GM10248 (cell line): ENCODE measurements around the gene POU3F1.

Experiments
- CTCF ChIA-PET: fragments of 300-600 bp; sonication (Branson Sonifier 250); formaldehyde crosslinking; extraction: SDS; loops from one replicate; lab custom pipeline; 2021; ENCODE audit warnings: antibody characterized with exemption; lab: Yijun Ruan, JAX
- POLR2A ChIA-PET: fragments of 350-650 bp; sonication (Branson Sonifier 250); formaldehyde crosslinking; extraction: SDS; loops from one replicate; lab custom pipeline; 2020; ENCODE audit warnings: antibody characterized with exemption; lab: Yijun Ruan, JAX
- DNase-seq: peaks from one replicate; pipeline ENCODE4 v3.0.0; 2012; ENCODE audit errors: extremely low spot score
- CTCF ChIP-seq: IDR thresholded peaks from 2 replicates; pipeline ENCODE4 v1.5.1; 2012; ENCODE audit warnings: mild to moderate bottlenecking, low read depth; ENCODE audit errors: extremely low read depth, missing control alignments, control extremely low read depth

POU3F1 gene

GRCh38 chr1:38012363-38013226, 34.0 kb downstream of the POU3F1 start, which contains the start of gene UTP11:
TSS of gene UTP11 (plus strand) at chr1:38012734. CDS start at chr1:38012803, 69 bp downstream.
- ChIA-PET POLR2A (interaction anchor here (1.3 to 1.6 kb wide), 2 partner anchors 12 to 15 kb away, joined by 6 to 7 read pairs; no protein-coding TSS in a partner anchor), CTCF (interaction anchor here (0.7 to 6.7 kb wide), 8 partner anchors 9 to 823 kb away, joined by 3 to 30 read pairs (median 4); no protein-coding TSS in a partner anchor)
- peak; percentile 95 for DNase-seq
- TF ChIP-seq CTCF = no peak

GRCh38 chr1:38009841-38010180, 36.8 kb downstream of the POU3F1 start:
- DNase-seq = no peak
- POLR2A ChIA-PET = interaction anchor here (0.6 kb wide), 1 partner anchor 860 kb away, joined by 3 read pairs; no protein-coding TSS in a partner anchor
- no peak for TF ChIP-seq CTCF
- CTCF ChIA-PET = interaction anchor here (1.1 to 6.7 kb wide), 5 partner anchors 9 to 495 kb away, joined by 3 to 30 read pairs (median 4); partner anchors contain the start of gene MEAF6

GRCh38 chr1:38009088-38009840, 37.3 kb downstream of the POU3F1 start:
- TF ChIP-seq CTCF = no peak
- DNase-seq = no peak
- ChIA-PET CTCF (interaction anchor here (0.8 to 6.7 kb wide), 8 partner anchors 9 to 495 kb away, joined by 3 to 30 read pairs (median 3); partner anchors contain the start of gene MEAF6), POLR2A (no interaction called here)

GRCh38 chr1:38006008-38006828, 40.4 kb downstream of the POU3F1 start:
- CTCF ChIA-PET = no interaction called here
- POLR2A ChIA-PET = interaction anchor here (0.6 kb wide), 2 partner anchors 14 to 47 kb away, joined by 4 to 5 read pairs; no protein-coding TSS in a partner anchor
- no peak for TF ChIP-seq CTCF
- no peak for DNase-seq

- peak; percentile 85 for DNase-seq
- no peak for TF ChIP-seq CTCF
- ChIA-PET POLR2A (interaction anchor here (0.6 kb wide), 2 partner anchors 15 to 48 kb away, joined by 4 to 5 read pairs; no protein-coding TSS in a partner anchor), CTCF (no interaction called here)
These were observed 41.2 kb downstream of the POU3F1 start, which contains the start of gene FHL3 for GRCh38 chr1:38005195-38006007. TSS of gene FHL3 (minus strand) at chr1:38005514. CDS start at chr1:37999412, 6,102 bp downstream.
